DMS 273 treated with DMSO at 0.1 percent for 48 hours (cell line): Measurements from ENCODE around the gene PRR15.
"Not testable (repeated sequence)": the region's sequence is repeated elsewhere in the genome, so short reads cannot be mapped to it uniquely, and the experiment has no call there.

ENCODE experiments used
- DNase-seq: peaks from one replicate; lab custom pipeline; 2025; lab: John Stamatoyannopoulos, UW

The PRR15 gene

GRCh38 chr7:29563590-29564495 lies at the start of gene PRR15:
PRR15 (plus strand) TSS chr7:29563835; CDS start chr7:29566330, 2,495 bp downstream.
- DNase-seq, result peak; percentile 43

GRCh38 chr7:29516491-29516890 lies 47.1 kb upstream of the PRR15 start:
- no peak for DNase-seq

- DNase-seq, result no peak
These were observed 45.0 kb upstream of the PRR15 start for GRCh38 chr7:29518616-29519015.

GRCh38 chr7:29523728-29524127 lies 39.9 kb upstream of the PRR15 start:
- no peak for DNase-seq

GRCh38 chr7:29527505-29528108 lies 36.0 kb upstream of the PRR15 start:
- DNase-seq, result no peak

GRCh38 chr7:29528526-29528925 lies 35.1 kb upstream of the PRR15 start:
- DNase-seq, result not testable (repeated sequence)

- peak; percentile 71 for DNase-seq
These were observed 25.2 kb upstream of the PRR15 start for GRCh38 chr7:29538389-29538788.

- no peak for DNase-seq
These were observed 24.2 kb upstream of the PRR15 start for GRCh38 chr7:29539471-29539870.

GRCh38 chr7:29547421-29547820 lies 16.2 kb upstream of the PRR15 start:
- no peak for DNase-seq

- DNase-seq, result no peak
These were observed 14.8 kb upstream of the PRR15 start for GRCh38 chr7:29548823-29549222.

GRCh38 chr7:29552392-29552791 lies 11.2 kb upstream of the PRR15 start:
- DNase-seq, result no peak

- no peak for DNase-seq
These were observed 8.6 kb upstream of the PRR15 start for GRCh38 chr7:29555061-29555460.

- no peak for DNase-seq
These were observed 7.0 kb upstream of the PRR15 start for GRCh38 chr7:29556405-29557195.

GRCh38 chr7:29557954-29558353 lies 5.7 kb upstream of the PRR15 start:
- no peak for DNase-seq

- no peak for DNase-seq
These were observed 2.4 kb upstream of the PRR15 start for GRCh38 chr7:29561271-29561670.

- DNase-seq, result no peak
These were observed 1.3 kb upstream of the PRR15 start for GRCh38 chr7:29562307-29562706.

GRCh38 chr7:29564496-29565223 lies 1.0 kb downstream of the PRR15 start:
- peak; percentile 57 for DNase-seq

- no peak for DNase-seq
These were observed 1.6 kb downstream of the PRR15 start for GRCh38 chr7:29565224-29565630.

GRCh38 chr7:29565634-29565981 lies 2.0 kb downstream of the PRR15 start:
- DNase-seq, result no peak

- no peak for DNase-seq
These were observed 2.5 kb downstream of the PRR15 start for GRCh38 chr7:29565982-29566746.

GRCh38 chr7:29567174-29567573 lies 3.5 kb downstream of the PRR15 start:
- no peak for DNase-seq
